H9 (cell line): ENCODE measurements around the gene CACNA1I. TPM values are rescaled to one million over a fixed set of nuclear protein-coding genes. Genes with fewer than 3 reads are reported as not detected.

Source experiments
- DNase-seq: peaks from one replicate; pipeline ENCODE4 v3.0.0-alpha.2; 2017
- H2AFZ ChIP-seq: one replicate; pipeline ENCODE4 v1.6.1; 2013; ENCODE audit warnings: mild to moderate bottlenecking, low read length, control low read depth, moderate library complexity
- H2AK5ac ChIP-seq: 2 replicates; pipeline ENCODE4 v1.6.1; 2013; ENCODE audit warnings: low read length, control low read depth, mixed read lengths; ENCODE audit not compliant: insufficient read length
- H2BK120ac ChIP-seq: one replicate; pipeline ENCODE4 v1.6.1; 2013; ENCODE audit warnings: low read depth, mild to moderate bottlenecking, low read length, control low read depth, inconsistent platforms; ENCODE audit not compliant: poor library complexity, severe bottlenecking
- H2BK12ac ChIP-seq: 2 replicates; pipeline ENCODE4 v1.6.1; 2013; ENCODE audit warnings: low read length, control low read depth, mixed read lengths, low read depth; ENCODE audit not compliant: insufficient read length
- H2BK15ac ChIP-seq: 2 replicates; pipeline ENCODE4 v1.6.1; 2013; ENCODE audit warnings: low read depth, low read length, control low read depth
- H2BK20ac ChIP-seq: one replicate; pipeline ENCODE4 v1.6.1; 2013; ENCODE audit warnings: low read depth, mild to moderate bottlenecking, low read length, control low read depth, inconsistent platforms; ENCODE audit not compliant: poor library complexity, severe bottlenecking
- H2BK5ac ChIP-seq: 2 replicates; pipeline ENCODE4 v1.6.1; 2013; ENCODE audit warnings: low read length, control low read depth, mixed read lengths; ENCODE audit not compliant: insufficient read length
- H3K14ac ChIP-seq: 2 replicates; pipeline ENCODE4 v1.6.1; 2013; ENCODE audit warnings: low read length, control low read depth; ENCODE audit not compliant: insufficient read depth
- H3K18ac ChIP-seq: 2 replicates; pipeline ENCODE4 v1.6.1; 2013; ENCODE audit warnings: low read depth, mild to moderate bottlenecking, mixed read lengths, low read length, control low read depth; ENCODE audit not compliant: insufficient read length
- H3K23ac ChIP-seq: 2 replicates; pipeline ENCODE4 v1.6.1; 2013; ENCODE audit warnings: low read length, control low read depth, mixed read lengths, low read depth; ENCODE audit not compliant: insufficient read length
- H3K23me2 ChIP-seq: 2 replicates; pipeline ENCODE4 v1.6.1; 2013; ENCODE audit warnings: low read depth, mild to moderate bottlenecking, mixed read lengths, low read length, control low read depth; ENCODE audit not compliant: insufficient read length, poor library complexity, severe bottlenecking
- H3K27ac ChIP-seq: 2 replicates; pipeline ENCODE4 v1.5.1; 2013; ENCODE audit warnings: low read length, control low read depth, mixed read lengths, low read depth; ENCODE audit not compliant: insufficient read length
- H3K27me3 ChIP-seq: 2 replicates; pipeline ENCODE4 v1.6.1; 2013; ENCODE audit warnings: low read length, control low read depth, inconsistent platforms; ENCODE audit not compliant: insufficient read depth
- H3K4ac ChIP-seq: 2 replicates; pipeline ENCODE4 v1.6.1; 2013; ENCODE audit warnings: low read depth, mild to moderate bottlenecking, control low read depth, inconsistent platforms, low read length, moderate library complexity
- H3K4me1 ChIP-seq: 2 replicates; pipeline ENCODE4 v1.6.1; 2013; ENCODE audit warnings: low read length, control low read depth, inconsistent platforms; ENCODE audit not compliant: insufficient read depth
- H3K4me2 ChIP-seq: 2 replicates; pipeline ENCODE4 v1.6.1; 2013; ENCODE audit warnings: low read length, control low read depth, mixed read lengths; ENCODE audit not compliant: insufficient read length, insufficient read depth
- H3K56ac ChIP-seq: 2 replicates; pipeline ENCODE4 v1.6.1; 2013; ENCODE audit warnings: low read depth, mild to moderate bottlenecking, mixed read lengths, low read length, control low read depth; ENCODE audit not compliant: insufficient read length
- H3K79me1 ChIP-seq: 2 replicates; pipeline ENCODE4 v1.6.1; 2013; ENCODE audit warnings: low read depth, mild to moderate bottlenecking, moderate library complexity, low read length, control low read depth, inconsistent platforms; ENCODE audit not compliant: insufficient read depth, poor library complexity, severe bottlenecking
- H3K79me2 ChIP-seq: 2 replicates; pipeline ENCODE4 v1.6.1; 2013; ENCODE audit warnings: low read length, control low read depth, inconsistent platforms; ENCODE audit not compliant: insufficient read depth
- H3K9ac ChIP-seq: 2 replicates; pipeline ENCODE4 v1.6.1; 2013; ENCODE audit warnings: low read length, control low read depth, mixed read lengths; ENCODE audit not compliant: insufficient read length; ENCODE audit errors: extremely low read depth
- H3K9me3 ChIP-seq: one replicate; pipeline ENCODE4 v1.6.1; 2013; ENCODE audit warnings: low read depth, low read length, inconsistent platforms; ENCODE audit not compliant: control insufficient read depth
- H3T11ph ChIP-seq: one replicate; pipeline ENCODE4 v1.6.1; 2013; ENCODE audit warnings: mild to moderate bottlenecking, low read length, control low read depth, inconsistent platforms
- H4K20me1 ChIP-seq: one replicate; pipeline ENCODE4 v1.6.1; 2013; ENCODE audit not compliant: control insufficient read depth, insufficient read length, insufficient read depth
- H4K5ac ChIP-seq: 2 replicates; pipeline ENCODE4 v1.6.1; 2013; ENCODE audit warnings: low read depth, mild to moderate bottlenecking, mixed read lengths, low read length, control low read depth; ENCODE audit not compliant: insufficient read length
- H4K8ac ChIP-seq: replicated peaks from 2 replicates; pipeline ENCODE4 v1.6.1; 2013; ENCODE audit warnings: low read length, control low read depth, mixed read lengths, low read depth; ENCODE audit not compliant: insufficient read length
- H4K91ac ChIP-seq: 2 replicates; pipeline ENCODE4 v1.6.1; 2013; ENCODE audit warnings: low read depth, mild to moderate bottlenecking, moderate library complexity, mixed read lengths, low read length, control low read depth; ENCODE audit not compliant: insufficient read length
- H3K27ac Mint-ChIP-seq, 3 experiments: 2 replicates in 2 of 3; 3 replicates in 1 of 3; pipeline ENCODE4 v1.8.0; 2020 to 2021; ENCODE audit warnings: mixed read lengths in 3 of 3, mild to moderate bottlenecking in 1 of 3, moderate library complexity in 1 of 3
- H3K27me3 Mint-ChIP-seq: 2 replicates; pipeline ENCODE4 v1.8.0; 2021; ENCODE audit warnings: low read depth, mild to moderate bottlenecking, moderate library complexity, mixed read lengths
- H3K36me3 Mint-ChIP-seq, 3 experiments: 2 replicates in 2 of 3; 3 replicates in 1 of 3; pipeline ENCODE4 v1.8.0; 2020 to 2021; ENCODE audit warnings: low read depth in 3 of 3, mixed read lengths in 3 of 3; ENCODE audit not compliant: insufficient read depth in 1 of 3
- H3K4me1 Mint-ChIP-seq, 2 experiments: 2 replicates each; pipeline ENCODE4 v1.8.0; 2020; ENCODE audit warnings: mixed read lengths in 2 of 2
- H3K4me3 Mint-ChIP-seq, 2 experiments: 2 replicates in 1 of 2; 3 replicates in 1 of 2; pipeline ENCODE4 v1.8.0; 2020 to 2021; ENCODE audit warnings: mild to moderate bottlenecking in 2 of 2, mixed read lengths in 2 of 2, moderate library complexity in 1 of 2
- H3K9me3 Mint-ChIP-seq, 2 experiments: 2 replicates in 1 of 2; 3 replicates in 1 of 2; pipeline ENCODE4 v1.8.0; 2020; ENCODE audit warnings: mild to moderate bottlenecking in 2 of 2, mixed read lengths in 2 of 2, moderate library complexity in 1 of 2
- WGBS: extraction: QIAGEN DNeasy Blood & Tissue Kit; methylation state at CpG from one replicate; pipeline ENCODE4 v1.1.7; 2013; ENCODE audit warnings: missing lambda C conversion rate, low lambda C conversion rate, mixed read lengths; ENCODE audit not compliant: insufficient read length; ENCODE audit errors: extremely low coverage; 5-methylcytosine and 5-hydroxymethylcytosine counted together
- total RNA-seq: library from RNA; stranded (reverse); gene quantifications from 2 replicates; pipeline ENCODE4 v1.2.1, GENCODE V29; 2021
- TF ChIP-seq, protein P1 (sequence below): fragments of 200-600 bp; sonication (generic); conservative IDR thresholded peaks from 3 replicates; pipeline ENCODE4 v1.8.0; 2021; ENCODE audit warnings: antibody characterized with exemption, mild to moderate bottlenecking

The CACNA1I gene
- total RNA-seq, 1 experiment from 2014 or later = 0.50 TPM

- H4K5ac ChIP-seq = no peak overlapping the region
- H3K27ac ChIP-seq = no peak overlapping the region
- no peak overlapping the region for H2AFZ ChIP-seq
- H3K14ac ChIP-seq = no peak overlapping the region
- no peak overlapping the region for H4K8ac ChIP-seq
- no peak overlapping the region for H2BK15ac ChIP-seq
- no peaks in the 10 kb centered on the region for H3K79me2 ChIP-seq
- H3T11ph ChIP-seq = no peak overlapping the region
- no peak overlapping the region for H3K56ac ChIP-seq
- no peaks in the 10 kb centered on the region for H3K27me3 ChIP-seq
- no peak overlapping the region for H2BK120ac ChIP-seq
- DNase-seq = no peak
- peaks cover 49% of the 10 kb centered on the region for H3K27me3 Mint-ChIP-seq
- no peaks in the 10 kb centered on the region for H3K36me3 Mint-ChIP-seq
- no peak overlapping the region for H3K9ac ChIP-seq
- H3K4me2 ChIP-seq = no peak overlapping the region
- no CpG with 5 or more reads among the region's 15 CpGs for WGBS
- H3K23me2 ChIP-seq = no peaks in the 10 kb centered on the region
- no peak overlapping the region for H3K4ac ChIP-seq
- H3K4me1 ChIP-seq = no peaks in the 10 kb centered on the region
- TF ChIP-seq, protein P1, sequence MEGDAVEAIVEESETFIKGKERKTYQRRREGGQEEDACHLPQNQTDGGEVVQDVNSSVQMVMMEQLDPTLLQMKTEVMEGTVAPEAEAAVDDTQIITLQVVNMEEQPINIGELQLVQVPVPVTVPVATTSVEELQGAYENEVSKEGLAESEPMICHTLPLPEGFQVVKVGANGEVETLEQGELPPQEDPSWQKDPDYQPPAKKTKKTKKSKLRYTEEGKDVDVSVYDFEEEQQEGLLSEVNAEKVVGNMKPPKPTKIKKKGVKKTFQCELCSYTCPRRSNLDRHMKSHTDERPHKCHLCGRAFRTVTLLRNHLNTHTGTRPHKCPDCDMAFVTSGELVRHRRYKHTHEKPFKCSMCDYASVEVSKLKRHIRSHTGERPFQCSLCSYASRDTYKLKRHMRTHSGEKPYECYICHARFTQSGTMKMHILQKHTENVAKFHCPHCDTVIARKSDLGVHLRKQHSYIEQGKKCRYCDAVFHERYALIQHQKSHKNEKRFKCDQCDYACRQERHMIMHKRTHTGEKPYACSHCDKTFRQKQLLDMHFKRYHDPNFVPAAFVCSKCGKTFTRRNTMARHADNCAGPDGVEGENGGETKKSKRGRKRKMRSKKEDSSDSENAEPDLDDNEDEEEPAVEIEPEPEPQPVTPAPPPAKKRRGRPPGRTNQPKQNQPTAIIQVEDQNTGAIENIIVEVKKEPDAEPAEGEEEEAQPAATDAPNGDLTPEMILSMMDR = no peak
- H3K4me1 Mint-ChIP-seq = peaks cover 3 to 8% of the 10 kb centered on the region in 2 experiments; a peak in 2 of 4 replicates
- no peak overlapping the region for H3K23ac ChIP-seq
- H3K27ac Mint-ChIP-seq = no peak overlapping the region
- no peak overlapping the region for H3K4me3 Mint-ChIP-seq
- no peak overlapping the region for H2AK5ac ChIP-seq
- H3K18ac ChIP-seq = no peak overlapping the region
- no peak overlapping the region for H4K91ac ChIP-seq
- no peaks in the 10 kb centered on the region for H3K79me1 ChIP-seq
- no peak overlapping the region for H2BK5ac ChIP-seq
- H4K20me1 ChIP-seq = no peaks in the 10 kb centered on the region
- no peak overlapping the region for H2BK20ac ChIP-seq
- H2BK12ac ChIP-seq = no peak overlapping the region
- no peaks in the 10 kb centered on the region for H3K9me3 ChIP-seq
- no peaks in the 10 kb centered on the region; a peak in 1 of 5 replicates for H3K9me3 Mint-ChIP-seq
Observed at GRCh38 chr22:39655831-39656230, 85.3 kb downstream of the CACNA1I start.
